SU-DHL-6 (cell line): ENCODE data around the gene ARHGEF38.

Experiments
- H2AFZ ChIP-seq: fragments of 200-600 bp; sonication (generic); 2 replicates; pipeline ENCODE4 v1.6.1; 2014; ENCODE audit warnings: low read depth, mild to moderate bottlenecking, moderate library complexity, mixed read lengths, antibody characterized with exemption, low read length; ENCODE audit not compliant: severe bottlenecking
- H3F3A ChIP-seq: fragments of 200-600 bp; shearing (Covaris generic); 2 replicates; pipeline ENCODE4 v1.6.0; 2016; ENCODE audit warnings: antibody characterized with exemption, mild to moderate bottlenecking; ENCODE audit not compliant: insufficient read depth
- H3K27ac ChIP-seq: fragments of 200-600 bp; sonication (generic); 2 replicates; pipeline ENCODE4 v1.5.1; 2016; ENCODE audit warnings: low read depth, mild to moderate bottlenecking, low read length, moderate library complexity, mixed read lengths
- H3K27me3 ChIP-seq: fragments of 200-600 bp; sonication (generic), shearing (Covaris generic); 2 replicates; pipeline ENCODE4 v1.6.0; 2014; ENCODE audit warnings: mild to moderate bottlenecking, low read length
- H3K36me3 ChIP-seq: fragments of 200-600 bp; sonication (generic); 2 replicates; pipeline ENCODE4 v1.6.1; 2014; ENCODE audit warnings: mild to moderate bottlenecking, low read length, mixed read lengths
- H3K4me2 ChIP-seq: fragments of 300-600, 200-600 bp; shearing (Covaris generic), sonication (generic); 2 replicates; pipeline ENCODE4 v1.6.0; 2014; ENCODE audit warnings: low read length, low read depth, mild to moderate bottlenecking; ENCODE audit not compliant: poor library complexity, severe bottlenecking
- H3K4me3 ChIP-seq: fragments of 200-600 bp; sonication (generic); 2 replicates; pipeline ENCODE4 v1.5.1; 2014; ENCODE audit warnings: antibody characterized with exemption, low read length, mild to moderate bottlenecking, mixed read lengths; ENCODE audit not compliant: insufficient read depth, poor library complexity, severe bottlenecking
- H3K79me2 ChIP-seq: fragments of 200-600 bp; sonication (generic); 2 replicates; pipeline ENCODE4 v1.6.1; 2014; ENCODE audit warnings: mild to moderate bottlenecking, low read length, moderate library complexity; ENCODE audit not compliant: insufficient read depth
- H3K9ac ChIP-seq: fragments of 200-600 bp; sonication (generic); 2 replicates; pipeline ENCODE4 v1.7.0; 2014; ENCODE audit warnings: mild to moderate bottlenecking, low read length
- H3K9me2 ChIP-seq: fragments of 200-600 bp; sonication (generic); replicated peaks from 2 replicates; pipeline ENCODE4 v1.6.1; 2014; ENCODE audit warnings: low read length; ENCODE audit not compliant: insufficient read depth
- H3K9me3 ChIP-seq: fragments of 200-600 bp; sonication (generic); 2 replicates; pipeline ENCODE4 v1.6.1; 2014; ENCODE audit warnings: low read length, mixed read lengths; ENCODE audit not compliant: insufficient read depth
- H4K20me1 ChIP-seq: fragments of 200-600 bp; sonication (generic); 2 replicates; pipeline ENCODE4 v1.6.1; 2014; ENCODE audit warnings: low read depth, mild to moderate bottlenecking, antibody characterized with exemption, low read length, moderate library complexity, mixed read lengths
- CTCF ChIP-seq: fragments of 200-600 bp; sonication (generic); IDR thresholded peaks from one replicate; pipeline ENCODE4 v1.5.1; 2017; ENCODE audit warnings: antibody characterized with exemption, mild to moderate bottlenecking, low read length, moderate library complexity; ENCODE audit not compliant: insufficient read depth, poor library complexity, severe bottlenecking
- EZH2phosphoT487 ChIP-seq: fragments of 200-600 bp; sonication (generic), shearing (Covaris generic); conservative IDR thresholded peaks from 2 replicates; pipeline ENCODE4 v1.6.1; 2018; ENCODE audit warnings: mild to moderate bottlenecking, antibody characterized with exemption, low read length, moderate library complexity, mixed read lengths

Gene ARHGEF38

GRCh38 chr4:105661028-105661427 lies 108.6 kb downstream of the ARHGEF38 start:
- H3K79me2 ChIP-seq: no peaks in the 10 kb centered on the region
- no peak overlapping the region for H2AFZ ChIP-seq
- no peaks in the 10 kb centered on the region for H3K36me3 ChIP-seq
- H3K4me2 ChIP-seq: no peak overlapping the region
- H3K9me2 ChIP-seq: no peaks in the 10 kb centered on the region
- H3K9me3 ChIP-seq: no peaks in the 10 kb centered on the region
- H3F3A ChIP-seq: no peaks in the 10 kb centered on the region
- no peak for TF ChIP-seq CTCF
- TF ChIP-seq EZH2phosphoT487: no peak
- H3K9ac ChIP-seq: no peak overlapping the region
- no peaks in the 10 kb centered on the region for H4K20me1 ChIP-seq
- H3K27ac ChIP-seq: no peak overlapping the region
- no peak overlapping the region for H3K4me3 ChIP-seq
- no peaks in the 10 kb centered on the region for H3K27me3 ChIP-seq

- no peak overlapping the region for H2AFZ ChIP-seq
- no peaks in the 10 kb centered on the region for H4K20me1 ChIP-seq
- TF ChIP-seq EZH2phosphoT487: no peak
- no peak for TF ChIP-seq CTCF
Observed at GRCh38 chr4:105662935-105663675, 110.7 kb downstream of the ARHGEF38 start.

GRCh38 chr4:105666693-105667092 lies 114.3 kb downstream of the ARHGEF38 start:
- no peak overlapping the region for H3K4me2 ChIP-seq
- no peaks in the 10 kb centered on the region for H4K20me1 ChIP-seq
- H3K27me3 ChIP-seq: no peaks in the 10 kb centered on the region
- H3K27ac ChIP-seq: no peak overlapping the region
- H3K36me3 ChIP-seq: no peaks in the 10 kb centered on the region
- no peak overlapping the region for H3K4me3 ChIP-seq
- no peaks in the 10 kb centered on the region for H3K9me3 ChIP-seq
- no peak overlapping the region for H2AFZ ChIP-seq
- no peaks in the 10 kb centered on the region for H3F3A ChIP-seq
- TF ChIP-seq CTCF (peak; percentile 8), EZH2phosphoT487 (no peak)
- no peaks in the 10 kb centered on the region for H3K9me2 ChIP-seq
- H3K9ac ChIP-seq: no peak overlapping the region
- H3K79me2 ChIP-seq: no peaks in the 10 kb centered on the region

More at GRCh38 chr4:105662935-105663675, 110.7 kb downstream of the ARHGEF38 start:
- no peak overlapping the region for H3K4me2 ChIP-seq
- H3K9me3 ChIP-seq: no peaks in the 10 kb centered on the region
- H3F3A ChIP-seq: no peaks in the 10 kb centered on the region
- no peaks in the 10 kb centered on the region for H3K36me3 ChIP-seq
- H3K27me3 ChIP-seq: no peaks in the 10 kb centered on the region
- H3K9me2 ChIP-seq: no peaks in the 10 kb centered on the region
- no peak overlapping the region for H3K4me3 ChIP-seq
- H3K79me2 ChIP-seq: no peaks in the 10 kb centered on the region
- no peak overlapping the region for H3K27ac ChIP-seq
- H3K9ac ChIP-seq: no peak overlapping the region
